Measurements from ENCODE around the gene ATP5PD.

ATP5PD gene

GRCh38 chr17:75046407-75047289 is at the start of gene ATP5PD, which contains the start of gene KCTD2:
Gene ATP5PD (minus strand): TSS chr17:75046969. CDS start chr17:75042650, 4,319 bp downstream.
Gene KCTD2 (plus strand): TSS chr17:75047225. CDS start chr17:75047251, 26 bp downstream.
- TF ChIP-seq, protein P1, sequence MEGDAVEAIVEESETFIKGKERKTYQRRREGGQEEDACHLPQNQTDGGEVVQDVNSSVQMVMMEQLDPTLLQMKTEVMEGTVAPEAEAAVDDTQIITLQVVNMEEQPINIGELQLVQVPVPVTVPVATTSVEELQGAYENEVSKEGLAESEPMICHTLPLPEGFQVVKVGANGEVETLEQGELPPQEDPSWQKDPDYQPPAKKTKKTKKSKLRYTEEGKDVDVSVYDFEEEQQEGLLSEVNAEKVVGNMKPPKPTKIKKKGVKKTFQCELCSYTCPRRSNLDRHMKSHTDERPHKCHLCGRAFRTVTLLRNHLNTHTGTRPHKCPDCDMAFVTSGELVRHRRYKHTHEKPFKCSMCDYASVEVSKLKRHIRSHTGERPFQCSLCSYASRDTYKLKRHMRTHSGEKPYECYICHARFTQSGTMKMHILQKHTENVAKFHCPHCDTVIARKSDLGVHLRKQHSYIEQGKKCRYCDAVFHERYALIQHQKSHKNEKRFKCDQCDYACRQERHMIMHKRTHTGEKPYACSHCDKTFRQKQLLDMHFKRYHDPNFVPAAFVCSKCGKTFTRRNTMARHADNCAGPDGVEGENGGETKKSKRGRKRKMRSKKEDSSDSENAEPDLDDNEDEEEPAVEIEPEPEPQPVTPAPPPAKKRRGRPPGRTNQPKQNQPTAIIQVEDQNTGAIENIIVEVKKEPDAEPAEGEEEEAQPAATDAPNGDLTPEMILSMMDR (conservative IDR thresholded peaks at IDR 0.05; ENCODE audit: low read depth, low read length): no peak
- peak; percentile 92 for DNase-seq (ENCODE audit: low read depth)
- H3K4me3 ChIP-seq (ENCODE audit: low read length): peak within 1 kb of the TSS; percentile 92

- TF ChIP-seq, protein P1 (conservative IDR thresholded peaks at IDR 0.05; ENCODE audit: low read depth, low read length): no peak
- peak; percentile 84 for DNase-seq (ENCODE audit: low read depth)
- H3K4me3 ChIP-seq (ENCODE audit: low read length): no peak overlapping the region
These were observed 49.4 kb upstream of the ATP5PD start for GRCh38 chr17:75096082-75096625.

GRCh38 chr17:75094871-75095399 is 48.2 kb upstream of the ATP5PD start:
- TF ChIP-seq, protein P1 (conservative IDR thresholded peaks at IDR 0.05; ENCODE audit: low read depth, low read length): no peak
- no peak overlapping the region for H3K4me3 ChIP-seq (ENCODE audit: low read length)
- DNase-seq (ENCODE audit: low read depth): no peak

GRCh38 chr17:75093548-75094158 is 46.9 kb upstream of the ATP5PD start:
- H3K4me3 ChIP-seq (ENCODE audit: low read length): no peak overlapping the region
- no peak for DNase-seq (ENCODE audit: low read depth)

DNA sequence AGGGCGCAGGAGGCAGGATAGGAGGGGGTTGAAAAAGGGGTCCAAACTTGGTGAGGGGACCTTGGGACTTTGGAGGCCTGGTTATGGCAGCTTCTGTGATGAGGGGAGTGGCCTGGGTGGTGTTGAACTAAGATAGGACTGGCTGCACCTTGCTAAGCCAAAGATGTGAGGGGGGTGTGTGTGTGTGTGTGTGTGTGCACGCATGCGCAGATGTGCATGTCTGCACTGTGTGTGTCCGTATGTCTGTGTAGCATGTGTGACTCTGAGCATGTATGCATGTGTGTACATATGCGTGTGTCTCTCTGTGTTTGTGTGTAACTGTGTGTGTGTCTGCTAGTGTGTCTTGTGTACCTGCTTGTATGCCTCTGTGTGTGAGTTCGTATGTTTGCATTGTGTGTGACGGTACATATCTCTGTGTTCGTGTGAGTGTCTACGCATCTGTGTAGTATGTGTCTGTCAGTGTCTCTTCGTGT is 45.1 kb upstream of the ATP5PD start:
- TF ChIP-seq, protein P1 (conservative IDR thresholded peaks at IDR 0.05; ENCODE audit: low read depth, low read length): no peak
- DNase-seq (ENCODE audit: low read depth): no peak
- no peak overlapping the region for H3K4me3 ChIP-seq (ENCODE audit: low read length)

More at GRCh38 chr17:75093548-75094158, 46.9 kb upstream of the ATP5PD start:
- TF ChIP-seq, protein P1 (conservative IDR thresholded peaks at IDR 0.05; ENCODE audit: low read depth, low read length): no peak

- DNase-seq (ENCODE audit: low read depth): no peak
- TF ChIP-seq, protein P1 (conservative IDR thresholded peaks at IDR 0.05; ENCODE audit: low read depth, low read length): no peak
- H3K4me3 ChIP-seq (ENCODE audit: low read length): no peak overlapping the region
These were observed 44.4 kb upstream of the ATP5PD start for GRCh38 chr17:75090871-75091854.
